Heart left ventricle (tissue), 16 donors: ENCODE data around the gene NQO1. TPM values are rescaled to one million over a fixed set of nuclear protein-coding genes. Genes with fewer than 3 reads are reported as not detected.

Experiments used
- ATAC-seq, 4 donors: fragments of 200-7000 bp; cut with Tn5 transposase; one replicate each; pipeline ENCODE4 v1.9.1; 2020 to 2022; ENCODE audit warnings: moderate library complexity in 4 of 4, mild to moderate bottlenecking in 3 of 4, moderate number of reproducible peaks in 1 of 4
- DNase-seq, 5 donors: peaks; one replicate each; pipeline ENCODE4 v3.0.0-alpha.2; 2020
- H3K27ac ChIP-seq, 12 donors: fragments of 200-600 bp; sonication (generic) in 4 of 12; one replicate each; pipeline versions ENCODE4 v1.5.0 to v1.8.0; 2016 to 2022; ENCODE audit warnings: mild to moderate bottlenecking in 2 of 12
- H3K27me3 ChIP-seq, 9 donors: fragments of 200-600 bp; sonication (generic) in 2 of 9; one replicate each; pipeline versions ENCODE4 v1.5.1 to v1.8.0; 2016 to 2022; ENCODE audit warnings: mild to moderate bottlenecking in 3 of 9
- H3K36me3 ChIP-seq, 9 donors: fragments of 200-600 bp; sonication (generic) in 2 of 9; one replicate each; pipeline versions ENCODE4 v1.5.0 to v1.8.0; 2018 to 2022; ENCODE audit warnings: mild to moderate bottlenecking in 2 of 9
- H3K4me1 ChIP-seq, 12 donors: fragments of 200-600 bp; sonication (generic) in 4 of 12; one replicate each; pipeline versions ENCODE4 v1.5.0 to v1.8.0; 2016 to 2022; ENCODE audit warnings: mild to moderate bottlenecking in 3 of 12
- H3K4me3 ChIP-seq, 12 donors: fragments of 200-600 bp; sonication (generic) in 4 of 12; one replicate each; pipeline versions ENCODE4 v1.5.0 to v1.8.0; 2017 to 2022; ENCODE audit warnings: mild to moderate bottlenecking in 9 of 12, moderate library complexity in 4 of 12
- H3K9me3 ChIP-seq, 12 donors: fragments of 200-600 bp; sonication (generic) in 4 of 12; one replicate each; pipeline versions ENCODE4 v1.5.0 to v1.8.0; 2016 to 2022; ENCODE audit warnings: mild to moderate bottlenecking in 1 of 12
- CTCF ChIP-seq, 12 donors: fragments of 200-600 bp; sonication (generic) in 4 of 12; IDR thresholded peaks; one replicate each; pipeline versions ENCODE4 v1.5.0 to v1.8.0; 2018 to 2022; ENCODE audit warnings: antibody characterized with exemption in 12 of 12, mild to moderate bottlenecking in 5 of 12
- POLR2A ChIP-seq, 2 donors: fragments of 450-650 bp; IDR thresholded peaks; one replicate each; pipeline ENCODE4 v1.6.1; 2017; ENCODE audit warnings: antibody characterized with exemption in 2 of 2, mild to moderate bottlenecking in 2 of 2, moderate library complexity in 2 of 2
- WGBS, 4 donors: extraction: QIAGEN DNeasy Blood & Tissue Kit in 2 of 4; methylation state at CpG; one replicate each; pipeline versions ENCODE4 v1.1.5 to v1.1.7; 2013 to 2018; 5-methylcytosine and 5-hydroxymethylcytosine counted together
- intact Hi-C, 10 donors: fragments of 100-400 bp; cut with DNase I; formaldehyde crosslinking; loops; one replicate each; pipeline versions ENCODE4 v1.11.1 to v1.14.2; 2022
- polyA plus RNA-seq, 2 donors: library from polyadenylated mRNA; stranded (reverse); fragments of 200-250 nt; gene quantifications; one replicate each; pipeline ENCODE4 v1.2.3, GENCODE V29; 2013
- total RNA-seq, 9 donors: library from RNA; depleted of rRNA in 2 of 9; stranded (reverse); fragments of >200 nt in 2 of 9; fragmentation: NEBNext Ultra II Directional in 3 of 9; extraction: Animal tissue kit (Norgen Biotek cat#: 25700) in 3 of 9; gene quantifications; one replicate each; pipeline versions ENCODE4 v1.1.0 to v1.2.4, GENCODE V29; 2016 to 2023
- donor health status: ischemic (EF 13 %, LVEDD 7.1; RV severe dilation, severe dysfunction).
- donor health status: healthy with polysubstance abuse.
- donor health status: DM: no; HTN: yes; CAD: no.
- donor health status: DM: no; HTN: no; CAD: no.
- donor health status: ischemic (EF 25% LVEDD 6.9; RV normal size, moderate dysfunction).
- donor health status: ischemic (EF 25% LVEDD 5.7; RV mildly dilated, moderate dysfunction).
- donor health status: healthy.
- donor health status: DM: yes; HTN: yes; CAD: no.
- donor health status: ischemic (EF 35%, LVEDD 5.7; RV mildly dilated, moderate dysfunction).
- donor health status: nonischemic (EF 11% LVEDD 7.7; RV severe dilation, severe dysfunction).
- donor health status: DM: yes; HTN: yes; CAD: no.
- donor health status: PGD.
- donor health status: ischemic (EF 29% LVEDD 5.4; RV normal size, mild dysfunction).
- donor health status: nonischemic (EF 23%, LVEDD 6.1; RV moderate dilation, normal function).

The NQO1 gene
- total and polyA plus RNA-seq, 11 donors, result 7.6 to 76.8 (median 12.8) TPM

GRCh38 chr16:69771651-69771967, 45.2 kb upstream of the NQO1 start:
- intact Hi-C loops, result no loop called here
- Histone ChIP-seq H3K4me1 (peaks cover 0 to 20% (median 3%) of the 10 kb centered on the region in 12 donors), H3K4me3 (no peak overlapping the region), H3K9me3 (peaks cover 0 to 14% (median 3%) of the 10 kb centered on the region in 12 donors), H3K27me3 (no peaks in the 10 kb centered on the region), H3K27ac (no peak overlapping the region), H3K36me3 (peaks cover 0 to 7% (median 0%) of the 10 kb centered on the region in 9 donors)
- no peak for DNase-seq
- ATAC-seq, result no peak
- TF ChIP-seq CTCF (IDR thresholded peaks at IDR 0.05) (no peak), POLR2A (IDR thresholded peaks at IDR 0.05) (no peak)
- WGBS, 4 donors, result 92 to 98% (median 97%) methylated on average over 2 of the region's 2 CpGs

DNA sequence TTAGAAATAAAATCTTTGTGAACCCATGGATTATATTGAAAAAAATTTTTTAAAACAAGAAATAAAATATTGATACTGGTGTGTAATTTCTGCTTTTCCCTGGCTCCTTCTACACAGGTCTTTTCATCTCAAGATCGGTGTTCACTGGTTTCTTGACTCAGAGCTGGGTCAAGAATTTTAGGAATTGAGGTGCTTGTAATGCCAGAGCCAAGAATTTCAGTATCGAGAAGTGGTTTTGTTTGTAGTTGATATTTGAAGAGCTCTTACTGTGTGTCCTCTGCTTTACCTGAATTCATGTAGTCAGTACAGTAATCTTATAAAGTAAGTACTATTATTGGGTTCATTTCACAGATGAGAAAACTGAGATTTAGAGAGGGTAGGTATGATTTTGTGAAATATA, 43.0 kb upstream of the NQO1 start:
- Histone ChIP-seq H3K4me3 (no peak overlapping the region), H3K36me3 (no peaks in the 10 kb centered on the region), H3K4me1 (peaks cover 0 to 20% (median 3%) of the 10 kb centered on the region in 12 donors), H3K27ac (no peak overlapping the region), H3K9me3 (no peaks in the 10 kb centered on the region), H3K27me3 (no peaks in the 10 kb centered on the region)
- no peak for TF ChIP-seq POLR2A (IDR thresholded peaks at IDR 0.05)
- TF ChIP-seq CTCF (IDR thresholded peaks at IDR 0.05), result no peak
- DNase-seq (no peak), ATAC-seq (no peak)
- intact Hi-C loops, result loop anchor here in 1 of 10 donors (10.0 kb wide), 1 partner anchor 375 kb away; no protein-coding TSS in a partner anchor
- WGBS, 4 donors, result 31 to 53% (median 37%) methylated on average over 2 of the region's 2 CpGs

DNA sequence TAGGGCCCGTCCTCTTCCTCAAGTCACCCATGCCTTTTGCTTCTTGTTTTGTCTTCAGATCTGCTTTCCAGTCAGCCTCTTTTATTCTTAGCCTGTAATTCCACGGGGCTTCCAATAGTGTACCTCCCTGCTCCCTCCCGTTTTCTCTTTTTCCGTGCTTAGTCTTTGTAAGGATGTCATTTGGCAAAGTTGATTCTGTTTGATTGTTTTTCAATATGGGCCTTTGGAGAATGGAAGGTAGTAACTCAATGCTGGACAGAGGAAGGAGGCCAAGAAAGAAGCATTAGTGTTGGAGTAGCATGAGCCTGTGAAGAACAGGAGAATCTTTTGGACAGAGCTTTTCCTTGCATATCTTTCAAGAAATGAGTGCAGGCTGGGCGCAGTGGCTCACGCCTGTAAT, 42.3 kb upstream of the NQO1 start:
- no peak for DNase-seq
- no peak for TF ChIP-seq POLR2A (IDR thresholded peaks at IDR 0.05)
- TF ChIP-seq CTCF (IDR thresholded peaks at IDR 0.05), result no peak
- ATAC-seq, result peak in 1 of 4 donors; percentile 40
- H3K9me3 ChIP-seq, result no peaks in the 10 kb centered on the region
- intact Hi-C loops, result loop anchor here in 1 of 10 donors (10.0 kb wide), 1 partner anchor 374 kb away; no protein-coding TSS in a partner anchor
- 64 to 78% (median 67%) methylated on average over 6 of the region's 6 CpGs for WGBS, 4 donors
- H3K27ac ChIP-seq, result no peak overlapping the region
- no peaks in the 10 kb centered on the region for H3K27me3 ChIP-seq
- peaks cover 0 to 20% (median 3%) of the 10 kb centered on the region in 12 donors for H3K4me1 ChIP-seq
- no peak overlapping the region for H3K4me3 ChIP-seq
- H3K36me3 ChIP-seq, result no peaks in the 10 kb centered on the region

GRCh38 chr16:69767459-69768229, 41.3 kb upstream of the NQO1 start:
- no peak for TF ChIP-seq POLR2A (IDR thresholded peaks at IDR 0.05)
- TF ChIP-seq CTCF (IDR thresholded peaks at IDR 0.05), result no peak
- ATAC-seq (no peak), DNase-seq (no peak)
- H3K27ac ChIP-seq, result no peak overlapping the region
- H3K9me3 ChIP-seq, result no peaks in the 10 kb centered on the region
- H3K36me3 ChIP-seq, result no peaks in the 10 kb centered on the region
- WGBS, 4 donors, result 86 to 93% (median 88%) methylated on average over 5 of the region's 5 CpGs
- intact Hi-C loops, result loop anchor here in 1 of 10 donors (10.0 kb wide), 1 partner anchor 373 kb away; no protein-coding TSS in a partner anchor
- peaks cover 0 to 20% (median 6%) of the 10 kb centered on the region in 12 donors for H3K4me1 ChIP-seq
- H3K4me3 ChIP-seq, result no peak overlapping the region
- H3K27me3 ChIP-seq, result no peaks in the 10 kb centered on the region
